HPDE6-E6E7 (cell line): ENCODE results near the gene TTC12.

ENCODE experiments used
- DNase-seq: peaks from one replicate; pipeline ENCODE4 v3.0.0; 2011; ENCODE audit warnings: missing footprints; ENCODE audit errors: extremely low spot score

The TTC12 gene

GRCh38 chr11:113373981-113374560, 59.7 kb downstream of the TTC12 start:
- DNase-seq, result no peak

GRCh38 chr11:113375402-113375801, 61.0 kb downstream of the TTC12 start:
- DNase-seq, result no peak

GRCh38 chr11:113376156-113376555, 61.8 kb downstream of the TTC12 start:
- DNase-seq, result no peak

- no peak for DNase-seq
These were observed 63.5 kb downstream of the TTC12 start for GRCh38 chr11:113377681-113378412.

DNA sequence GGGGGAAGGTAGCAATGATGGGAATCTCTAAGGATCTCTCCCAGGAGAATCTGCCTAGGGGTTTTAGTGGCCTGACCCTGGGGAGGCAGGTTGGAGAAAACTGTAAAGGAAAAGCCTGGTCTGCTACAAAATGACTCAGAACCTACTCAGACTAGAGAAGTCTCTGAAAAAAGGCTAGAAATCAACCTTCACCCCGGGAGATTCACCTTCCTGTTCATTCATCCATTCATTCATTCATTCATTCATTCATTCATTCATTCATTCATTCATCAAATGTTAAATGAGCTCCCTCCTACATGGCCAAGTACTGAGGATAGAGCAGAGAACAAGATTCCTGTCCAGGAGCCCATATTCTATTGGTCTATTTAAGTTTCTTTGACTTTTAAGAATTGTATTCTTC, 64.3 kb downstream of the TTC12 start:
- no peak for DNase-seq

GRCh38 chr11:113382121-113382520, 67.7 kb downstream of the TTC12 start:
- no peak for DNase-seq

DNA sequence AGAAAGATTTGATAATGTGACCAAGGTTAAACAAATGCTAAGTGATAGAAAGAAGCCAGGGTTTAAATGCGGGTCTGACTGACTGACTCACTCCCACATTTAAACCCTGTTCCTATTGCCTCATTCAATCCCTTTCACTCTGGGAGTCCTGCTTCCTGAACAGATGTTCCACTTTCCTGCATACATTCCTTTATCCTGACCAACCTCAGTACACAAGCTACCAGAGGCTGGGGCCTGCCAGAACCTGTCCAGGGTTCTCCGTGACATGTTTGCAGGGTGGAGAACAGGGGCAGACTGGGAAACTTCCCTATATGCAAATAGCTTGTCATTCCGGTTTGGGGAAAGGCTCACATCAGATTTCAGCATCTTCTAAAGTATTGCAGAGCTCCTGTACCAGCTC, 70.2 kb downstream of the TTC12 start:
- peak; percentile 93 for DNase-seq

DNA sequence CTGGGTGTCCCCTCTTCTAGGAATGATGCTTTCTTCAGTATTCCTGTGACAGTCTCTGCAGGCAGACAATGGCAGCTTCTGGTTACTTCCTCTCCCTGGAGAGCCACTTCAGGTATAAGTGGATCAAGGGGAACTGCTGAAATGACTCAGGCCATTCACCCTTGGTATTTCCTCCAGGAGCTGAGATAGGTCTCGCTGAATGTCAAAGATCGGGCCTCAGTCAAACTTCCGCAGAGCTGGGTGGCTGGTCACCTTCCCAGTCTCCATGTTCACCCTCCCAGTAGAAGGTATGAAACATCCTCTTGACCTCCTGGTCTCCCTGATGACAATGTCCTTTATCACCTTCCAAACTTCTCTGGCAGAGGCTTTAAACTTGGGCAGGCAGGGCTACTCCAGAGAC, 71.4 kb downstream of the TTC12 start:
- no peak for DNase-seq

- no peak for DNase-seq
These were observed 72.5 kb downstream of the TTC12 start for GRCh38 chr11:113386866-113387265.

DNA sequence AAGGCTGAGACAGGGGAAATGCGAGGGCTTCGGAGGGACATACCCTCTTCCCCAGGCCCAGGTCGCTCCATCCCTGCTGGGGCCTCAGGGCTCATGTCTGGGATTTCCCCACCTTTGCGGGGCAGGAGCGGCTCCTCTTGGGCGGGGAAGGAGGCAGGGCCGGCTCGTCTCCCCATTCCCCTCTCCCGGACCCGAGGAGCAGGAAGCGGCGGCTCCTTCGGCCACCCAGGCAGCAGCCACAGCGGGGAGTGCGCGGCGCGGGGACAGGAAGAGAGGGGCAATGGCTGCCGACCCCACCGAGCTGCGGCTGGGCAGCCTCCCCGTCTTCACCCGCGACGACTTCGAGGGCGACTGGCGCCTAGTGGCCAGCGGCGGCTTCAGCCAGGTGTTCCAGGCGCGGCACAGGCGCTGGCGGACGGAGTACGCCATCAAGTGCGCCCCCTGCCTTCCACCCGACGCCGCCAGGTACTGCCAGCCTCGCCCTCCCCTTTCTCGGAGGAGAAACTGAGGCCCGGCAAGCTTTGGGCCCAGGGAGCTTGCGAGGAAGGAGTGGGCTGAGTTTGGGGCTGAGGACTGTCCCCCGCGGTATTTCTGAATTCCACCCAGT, 73.3 kb downstream of the TTC12 start, which contains the start of gene ANKK1:
Gene ANKK1 (plus strand): TSS at position 175 of the 607 bp plus-strand sequence. CDS start 106 bp downstream, at position 281.
- no peak for DNase-seq

GRCh38 chr11:113389272-113389671, 74.9 kb downstream of the TTC12 start:
- no peak for DNase-seq

- no peak for DNase-seq
These were observed 78.0 kb downstream of the TTC12 start for GRCh38 chr11:113392236-113392921.

DNA sequence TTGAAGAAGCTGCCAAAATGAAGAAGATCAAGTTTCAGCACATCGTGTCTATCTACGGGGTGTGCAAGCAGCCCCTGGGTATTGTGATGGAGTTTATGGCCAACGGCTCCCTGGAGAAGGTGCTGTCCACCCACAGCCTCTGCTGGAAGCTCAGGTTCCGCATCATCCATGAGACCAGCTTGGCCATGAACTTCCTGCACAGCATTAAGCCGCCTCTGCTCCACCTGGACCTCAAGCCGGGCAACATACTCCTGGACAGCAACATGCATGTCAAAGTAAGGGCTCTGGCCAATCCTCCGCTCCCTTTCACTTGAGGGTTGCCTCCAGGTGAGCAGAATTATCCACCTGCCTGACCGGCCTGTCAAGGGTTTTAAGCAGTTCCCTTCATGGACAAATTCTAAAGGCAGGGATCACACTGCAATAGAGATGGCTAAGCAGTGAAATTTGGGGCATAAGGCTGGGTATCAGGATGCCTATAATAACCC, 79.2 kb downstream of the TTC12 start:
- DNase-seq, result no peak

DNA sequence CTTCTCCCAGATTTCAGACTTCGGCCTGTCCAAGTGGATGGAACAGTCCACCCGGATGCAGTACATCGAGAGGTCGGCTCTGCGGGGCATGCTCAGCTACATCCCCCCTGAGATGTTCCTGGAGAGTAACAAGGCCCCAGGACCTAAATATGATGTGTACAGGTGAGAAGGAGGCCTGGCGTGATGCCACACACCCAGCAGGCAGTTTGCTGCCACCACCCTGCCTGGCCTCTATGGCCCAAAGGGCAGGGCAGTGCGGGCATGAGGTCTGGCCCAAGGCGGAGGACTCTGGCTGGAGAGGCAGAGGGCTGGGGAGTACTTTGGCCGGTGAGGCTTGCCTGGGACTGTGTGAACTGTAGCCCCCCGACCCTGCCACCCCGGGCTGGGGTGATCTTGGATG, 80.5 kb downstream of the TTC12 start:
- no peak for DNase-seq

GRCh38 chr11:113395782-113396336, 81.5 kb downstream of the TTC12 start:
- DNase-seq, result no peak

DNA sequence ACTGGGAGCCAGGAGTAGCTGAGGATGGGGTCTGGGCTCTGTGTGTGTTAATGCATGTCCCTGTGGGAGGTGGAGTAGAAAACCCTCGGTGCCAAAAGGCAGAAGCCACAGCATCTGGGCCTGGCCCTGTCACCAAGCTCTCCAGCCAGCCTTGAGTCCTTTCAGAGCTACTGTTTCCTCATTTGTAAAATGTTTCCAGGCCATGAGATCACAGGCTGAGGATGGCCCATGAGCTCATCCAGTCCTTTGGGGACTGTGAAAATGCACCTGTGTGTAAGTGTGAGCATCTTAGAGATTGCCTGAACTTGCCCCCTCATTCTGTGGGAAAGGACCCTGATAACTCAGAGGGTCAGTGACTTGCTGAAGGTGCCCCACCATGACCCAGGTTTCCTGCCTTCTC, 82.3 kb downstream of the TTC12 start:
- DNase-seq, result no peak

DNA sequence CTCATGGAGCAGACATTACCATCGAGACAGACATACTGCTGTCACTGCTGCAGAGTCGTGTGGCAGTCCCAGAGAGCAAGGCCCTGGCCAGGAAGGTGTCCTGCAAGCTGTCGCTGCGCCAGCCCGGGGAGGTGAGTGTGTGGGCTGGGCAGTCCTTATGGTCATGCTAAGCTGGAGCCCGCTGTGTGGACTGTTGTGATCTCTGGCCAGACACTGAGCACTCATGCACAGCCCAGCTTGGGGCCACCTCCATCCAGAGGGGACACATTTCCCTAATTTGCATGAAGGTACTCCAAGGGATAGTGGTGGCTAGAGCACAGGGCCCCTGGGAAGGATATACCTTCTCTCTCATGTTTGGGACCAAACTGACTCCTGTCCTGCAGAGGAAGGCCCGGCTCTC, 82.8 kb downstream of the TTC12 start:
- DNase-seq, result no peak

DNA sequence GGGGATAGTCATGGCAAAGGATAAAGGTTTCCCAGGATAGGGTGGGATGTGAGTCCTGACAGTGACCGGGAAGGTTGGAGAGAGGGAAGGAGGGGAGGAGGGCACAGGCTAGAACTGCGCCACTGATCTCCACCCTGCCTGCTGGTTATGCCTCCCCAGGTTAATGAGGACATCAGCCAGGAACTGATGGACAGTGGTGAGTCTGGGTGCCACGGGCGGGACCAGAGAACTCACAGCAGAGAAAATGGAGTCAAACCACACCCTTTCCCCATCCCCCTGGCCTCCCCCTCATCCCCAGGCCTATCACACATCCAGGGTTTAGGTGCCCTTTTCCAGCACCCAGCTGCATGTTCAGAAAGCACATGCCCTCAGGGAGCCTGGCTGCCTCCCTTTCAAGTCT, 83.4 kb downstream of the TTC12 start:
- no peak for DNase-seq

- no peak for DNase-seq
These were observed 84.5 kb downstream of the TTC12 start for GRCh38 chr11:113398669-113399430.

DNA sequence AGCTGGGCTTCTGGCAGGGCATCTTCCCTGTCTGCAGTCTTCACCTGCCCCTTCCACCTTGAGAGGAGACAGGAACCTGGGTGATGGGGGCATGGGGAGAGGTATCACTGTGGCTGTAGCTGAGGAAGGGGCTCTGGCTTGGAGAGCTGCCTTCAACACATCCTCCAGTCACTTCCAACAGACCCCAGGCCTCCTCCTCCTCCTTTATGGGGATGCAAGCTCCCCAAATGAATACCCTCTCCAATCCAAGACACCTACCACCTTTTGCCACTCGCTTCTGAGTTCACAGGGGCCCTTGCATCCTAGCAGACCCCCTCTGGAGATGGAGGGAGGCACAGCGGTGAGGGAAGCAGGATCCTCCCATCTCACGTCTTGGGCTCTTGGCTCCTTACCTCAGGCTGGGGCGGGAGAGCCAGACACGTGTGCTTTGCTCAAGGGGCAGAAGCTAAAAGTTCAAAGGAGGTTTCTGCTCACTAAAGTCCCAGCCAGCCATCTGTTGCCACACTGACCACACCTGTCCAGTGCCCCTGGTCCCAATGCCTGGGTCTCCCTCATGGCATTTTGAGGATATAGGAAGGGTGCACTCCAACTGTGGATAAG, 86.3 kb downstream of the TTC12 start:
- no peak for DNase-seq

DNA sequence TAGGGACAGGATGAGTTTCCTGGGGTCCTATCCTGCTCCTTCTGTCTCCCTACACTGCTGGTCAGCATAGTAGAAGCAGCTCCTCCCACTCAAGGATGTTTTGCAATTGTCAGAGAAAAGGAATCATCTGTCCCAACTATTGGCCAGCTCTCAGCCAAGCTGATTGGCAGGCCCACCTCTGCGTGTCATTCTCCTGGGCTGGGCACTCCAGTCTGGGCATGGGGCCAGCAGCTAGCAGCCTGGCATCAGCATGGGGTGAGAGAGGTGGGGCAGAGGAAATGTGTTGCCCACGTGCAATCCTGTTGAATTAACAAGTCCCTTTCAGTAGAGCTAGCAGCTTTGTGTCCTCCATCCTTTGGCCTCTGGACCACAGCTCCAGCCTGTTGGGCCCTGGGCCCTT, 87.3 kb downstream of the TTC12 start:
- DNase-seq, result peak; percentile 94
